CD14-positive monocyte (primary cell): ENCODE measurements around the gene DLGAP4. TPM values are rescaled to one million over a fixed set of nuclear protein-coding genes. Genes with fewer than 3 reads are reported as not detected.

Source experiments
- DNase-seq, 3 donors: peaks; one replicate each; pipeline ENCODE4 v3.0.0-alpha.2; 2011 to 2022
- H2AFZ ChIP-seq: 2 replicates; pipeline ENCODE4 v1.6.0; 2012; ENCODE audit warnings: mild to moderate bottlenecking, low read depth, low read length, inconsistent platforms; ENCODE audit not compliant: insufficient read depth, poor library complexity, severe bottlenecking
- H3K27ac ChIP-seq, 2 donors: 1 replicate in 1 of 2; 2 replicates in 1 of 2; pipeline ENCODE4 v1.5.1; 2012 to 2013; ENCODE audit warnings: low read length in 2 of 2, control low read depth in 1 of 2, inconsistent platforms in 1 of 2, low read depth in 1 of 2, mild to moderate bottlenecking in 1 of 2
- H3K27me3 ChIP-seq, 2 donors: one replicate each; pipeline versions ENCODE4 v1.6.0 to v1.6.1; 2011 to 2013; ENCODE audit warnings: low read length in 2 of 2; ENCODE audit not compliant: control insufficient read depth in 2 of 2, insufficient read depth in 2 of 2
- H3K36me3 ChIP-seq, 2 donors: replicated peaks in 1 of 2; 1 replicate in 1 of 2; 2 replicates in 1 of 2; pipeline versions ENCODE4 v1.5.1 to v1.6.1; 2012 to 2013; ENCODE audit warnings: low read length in 2 of 2, control low read depth in 1 of 2, inconsistent platforms in 1 of 2, mild to moderate bottlenecking in 1 of 2; ENCODE audit not compliant: insufficient read depth in 2 of 2, control insufficient read depth in 1 of 2
- H3K4me1 ChIP-seq, 2 donors: 1 replicate in 1 of 2; 2 replicates in 1 of 2; pipeline versions ENCODE4 v1.5.1 to v1.6.1; 2012 to 2013; ENCODE audit warnings: low read length in 2 of 2, control low read depth in 1 of 2, inconsistent platforms in 1 of 2, mild to moderate bottlenecking in 1 of 2, moderate library complexity in 1 of 2; ENCODE audit not compliant: insufficient read depth in 2 of 2, control insufficient read depth in 1 of 2
- H3K4me2 ChIP-seq: replicated peaks from 2 replicates; pipeline ENCODE3; 2012; ENCODE audit warnings: low read length, moderate library complexity, mild to moderate bottlenecking; ENCODE audit not compliant: poor library complexity, severe bottlenecking; ENCODE audit errors: extremely low read depth
- H3K4me3 ChIP-seq, 3 experiments: fragments of 200-600 bp in 1 of 3; sonication (generic) in 1 of 3; replicated peaks in 1 of 3; 1 replicate in 2 of 3; 2 replicates in 1 of 3; pipeline ENCODE4 v1.5.1; 2011 to 2013; ENCODE audit warnings: low read length in 3 of 3, mild to moderate bottlenecking in 3 of 3, control low read depth in 2 of 3, low read depth in 2 of 3, inconsistent platforms in 1 of 3, moderate library complexity in 1 of 3
- H3K79me2 ChIP-seq: 2 replicates; pipeline ENCODE4 v1.6.0; 2012; ENCODE audit warnings: mild to moderate bottlenecking, control low read depth, inconsistent platforms, low read length, moderate library complexity; ENCODE audit not compliant: insufficient read depth
- H3K9ac ChIP-seq: 2 replicates; pipeline ENCODE4 v1.6.0; 2017; ENCODE audit warnings: low read length, mild to moderate bottlenecking; ENCODE audit not compliant: insufficient read depth, poor library complexity, severe bottlenecking
- H3K9me3 ChIP-seq, 2 donors: replicated peaks in 1 of 2; 1 replicate in 1 of 2; 2 replicates in 1 of 2; pipeline versions ENCODE4 v1.5.1 to v1.6.1; 2012 to 2013; ENCODE audit warnings: low read length in 2 of 2, control low read depth in 1 of 2; ENCODE audit not compliant: control insufficient read depth in 1 of 2, insufficient read depth in 1 of 2
- H4K20me1 ChIP-seq: 2 replicates; pipeline ENCODE4 v1.6.0; 2012; ENCODE audit warnings: mild to moderate bottlenecking, low read length, control low read depth, moderate library complexity; ENCODE audit not compliant: insufficient read depth
- H3K27ac Mint-ChIP-seq, 7 donors: one replicate each; pipeline ENCODE4 v1.8.0; 2020; ENCODE audit warnings: mild to moderate bottlenecking in 7 of 7, mixed read lengths in 7 of 7, moderate library complexity in 6 of 7, inconsistent platforms in 2 of 7
- H3K27me3 Mint-ChIP-seq, 3 donors: one replicate each; pipeline ENCODE4 v1.8.0; 2021 to 2022; ENCODE audit warnings: low read depth in 3 of 3, mild to moderate bottlenecking in 3 of 3, mixed read lengths in 3 of 3, moderate library complexity in 3 of 3, inconsistent platforms in 1 of 3
- H3K36me3 Mint-ChIP-seq, 2 donors: one replicate each; pipeline ENCODE4 v1.8.0; 2020; ENCODE audit warnings: mixed read lengths in 2 of 2, inconsistent platforms in 1 of 2, mild to moderate bottlenecking in 1 of 2
- H3K4me1 Mint-ChIP-seq: one replicate; pipeline ENCODE4 v1.8.0; 2020; ENCODE audit warnings: mild to moderate bottlenecking, mixed read lengths
- H3K4me3 Mint-ChIP-seq, 2 donors: one replicate each; pipeline ENCODE4 v1.8.0; 2020; ENCODE audit warnings: mild to moderate bottlenecking in 2 of 2, mixed read lengths in 2 of 2, moderate library complexity in 1 of 2
- H3K9me3 Mint-ChIP-seq, 7 donors: one replicate each; pipeline ENCODE4 v1.8.0; 2020 to 2022; ENCODE audit warnings: mixed read lengths in 7 of 7, mild to moderate bottlenecking in 6 of 7, moderate library complexity in 6 of 7, inconsistent platforms in 2 of 7
- CTCF ChIP-seq: fragments of 200-600 bp; IDR thresholded peaks from one replicate; pipeline ENCODE4 v1.8.0; 2022; ENCODE audit warnings: antibody characterized with exemption, mild to moderate bottlenecking
- WGBS: methylation state at CpG from one replicate; pipeline ENCODE4 v1.1.5; 2013; ENCODE audit warnings: missing lambda C conversion rate; ENCODE audit not compliant: insufficient coverage; 5-methylcytosine and 5-hydroxymethylcytosine counted together
- intact Hi-C, 2 donors: fragments of 100-400 bp; cut with micrococcal nuclease; formaldehyde crosslinking; loops; one replicate each; pipeline versions ENCODE4 v1.15.0 to v1.15.1; 2023
- polyA plus RNA-seq, 3 donors: library from polyadenylated mRNA; depleted of rRNA in 1 of 3; unstranded in 2 of 3; stranded (reverse) in 1 of 3; fragments of 300-500 nt in 2 of 3; fragments of >200 nt in 1 of 3; fragmentation: Illumina TruSeq in 2 of 3; gene quantifications; 1 replicate in 2 of 3; 2 replicates in 1 of 3; pipeline ENCODE4 v1.2.3, GENCODE V29; 2012 to 2021

The DLGAP4 gene
- polyA plus RNA-seq, 3 donors: 9.9 to 52.7 (median 17.6) TPM

- Mint-ChIP-seq H3K4me1 (no peaks in the 10 kb centered on the region), H3K27ac (no peak overlapping the region), H3K9me3 (peaks cover 0 to 4% (median 0%) of the 10 kb centered on the region in 7 donors), H3K36me3 (no peaks in the 10 kb centered on the region), H3K27me3 (peaks cover 11 to 18% (median 15%) of the 10 kb centered on the region in 3 donors), H3K4me3 (no peak overlapping the region)
- Histone ChIP-seq H3K79me2 (no peaks in the 10 kb centered on the region), H3K9me3 (no peaks in the 10 kb centered on the region), H3K4me3 (no peak overlapping the region), H4K20me1 (no peaks in the 10 kb centered on the region), H3K4me2 (no peak overlapping the region), H2AFZ (no peak overlapping the region), H3K9ac (no peak overlapping the region), H3K27me3 (no peaks in the 10 kb centered on the region), H3K27ac (no peak overlapping the region), H3K36me3 (no peaks in the 10 kb centered on the region), H3K4me1 (no peaks in the 10 kb centered on the region)
- TF ChIP-seq CTCF: no peak
- intact Hi-C loops: no loop called here
- no peak for DNase-seq
- WGBS: 100% methylated on average over 3 of the region's 8 CpGs
Observed at GRCh38 chr20:36396847-36397630, 90.9 kb downstream of the DLGAP4 start.

GRCh38 chr20:36398515-36398914 lies 92.4 kb downstream of the DLGAP4 start:
- H3K4me3 ChIP-seq: no peak overlapping the region
- Mint-ChIP-seq H3K36me3 (no peaks in the 10 kb centered on the region), H3K4me1 (no peaks in the 10 kb centered on the region), H3K9me3 (peaks cover 0 to 4% (median 0%) of the 10 kb centered on the region in 7 donors), H3K4me3 (no peak overlapping the region), H3K27me3 (peaks cover 8 to 15% (median 14%) of the 10 kb centered on the region in 3 donors), H3K27ac (no peak overlapping the region)
- TF ChIP-seq CTCF: no peak
- H3K4me2 ChIP-seq: no peak overlapping the region
- no peak overlapping the region for H3K9ac ChIP-seq
- H3K4me1 ChIP-seq: no peaks in the 10 kb centered on the region
- H3K36me3 ChIP-seq: no peaks in the 10 kb centered on the region
- H4K20me1 ChIP-seq: no peaks in the 10 kb centered on the region
- DNase-seq: no peak
- intact Hi-C loops: no loop called here
- no peak overlapping the region for H3K27ac ChIP-seq
- no CpG with 5 or more reads among the region's 3 CpGs for WGBS
- no peaks in the 10 kb centered on the region for H3K27me3 ChIP-seq
- no peaks in the 10 kb centered on the region for H3K79me2 ChIP-seq
- H2AFZ ChIP-seq: no peak overlapping the region
- peaks cover 0 to 2% of the 10 kb centered on the region in 2 donors for H3K9me3 ChIP-seq
